AG04449 (cell line): ENCODE data around the gene SCFD2.

Experiments
- CTCF ChIA-PET: fragments of 350-600 bp; formaldehyde crosslinking; extraction: SDS; loops from one replicate; lab custom pipeline; 2021; ENCODE audit warnings: antibody characterized with exemption; lab: Yijun Ruan, JAX
- POLR2A ChIA-PET: fragments of 400-600, 350-600 bp; formaldehyde crosslinking; extraction: SDS; loops from one replicate; lab custom pipeline; 2020; ENCODE audit warnings: antibody characterized with exemption, inconsistent platforms; lab: Yijun Ruan, JAX
- DNase-seq: peaks from one replicate; pipeline ENCODE4 v3.0.0-alpha.2; 2010; ENCODE audit warnings: low read depth, low spot score
- H3K4me3 ChIP-seq: 2 replicates; pipeline ENCODE4 v1.5.1; 2011; ENCODE audit warnings: low read depth, mild to moderate bottlenecking, control low read depth, low read length
- TF ChIP-seq, protein P1 (sequence below): IDR thresholded peaks from one replicate; pipeline ENCODE4 v1.5.1; 2011; ENCODE audit warnings: mild to moderate bottlenecking, moderate library complexity, low read length, control low read depth, inconsistent platforms; ENCODE audit not compliant: insufficient read depth; ENCODE audit errors: missing control alignments

SCFD2 gene

DNA sequence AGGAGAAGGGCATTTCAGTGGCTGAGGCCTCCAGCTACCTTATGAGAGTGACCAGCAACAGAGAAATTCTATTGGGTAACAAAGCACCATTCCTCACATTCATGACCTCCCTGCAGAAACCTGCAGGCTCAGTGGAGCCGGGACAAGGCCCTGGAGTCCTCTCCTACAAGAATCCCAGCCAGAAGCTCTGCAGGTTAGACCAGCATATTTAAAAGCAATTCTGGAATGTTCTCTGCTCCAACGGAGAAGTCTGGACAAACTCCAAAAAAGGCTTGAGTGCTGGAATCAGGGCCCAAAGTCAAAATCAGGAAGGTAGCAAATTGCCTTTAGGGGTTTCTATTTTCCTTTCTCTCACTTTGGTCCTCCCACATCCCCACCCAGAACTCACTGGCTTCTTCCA, 202.9 kb downstream of the SCFD2 start:
- ChIA-PET POLR2A (no interaction called here), CTCF (interaction anchor here (1.6 kb wide), 1 partner anchor 148 kb away, joined by 5 read pairs; no protein-coding TSS in a partner anchor)
- H3K4me3 ChIP-seq = no peak overlapping the region
- TF ChIP-seq, protein P1, sequence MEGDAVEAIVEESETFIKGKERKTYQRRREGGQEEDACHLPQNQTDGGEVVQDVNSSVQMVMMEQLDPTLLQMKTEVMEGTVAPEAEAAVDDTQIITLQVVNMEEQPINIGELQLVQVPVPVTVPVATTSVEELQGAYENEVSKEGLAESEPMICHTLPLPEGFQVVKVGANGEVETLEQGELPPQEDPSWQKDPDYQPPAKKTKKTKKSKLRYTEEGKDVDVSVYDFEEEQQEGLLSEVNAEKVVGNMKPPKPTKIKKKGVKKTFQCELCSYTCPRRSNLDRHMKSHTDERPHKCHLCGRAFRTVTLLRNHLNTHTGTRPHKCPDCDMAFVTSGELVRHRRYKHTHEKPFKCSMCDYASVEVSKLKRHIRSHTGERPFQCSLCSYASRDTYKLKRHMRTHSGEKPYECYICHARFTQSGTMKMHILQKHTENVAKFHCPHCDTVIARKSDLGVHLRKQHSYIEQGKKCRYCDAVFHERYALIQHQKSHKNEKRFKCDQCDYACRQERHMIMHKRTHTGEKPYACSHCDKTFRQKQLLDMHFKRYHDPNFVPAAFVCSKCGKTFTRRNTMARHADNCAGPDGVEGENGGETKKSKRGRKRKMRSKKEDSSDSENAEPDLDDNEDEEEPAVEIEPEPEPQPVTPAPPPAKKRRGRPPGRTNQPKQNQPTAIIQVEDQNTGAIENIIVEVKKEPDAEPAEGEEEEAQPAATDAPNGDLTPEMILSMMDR = no peak
- no peak for DNase-seq

- TF ChIP-seq, protein P1 = no peak
- no peak for DNase-seq
- H3K4me3 ChIP-seq = no peak overlapping the region
- CTCF ChIA-PET = interaction anchor here (1.6 kb wide), 1 partner anchor 147 kb away, joined by 5 read pairs; no protein-coding TSS in a partner anchor
- POLR2A ChIA-PET = no interaction called here
These were observed 204.0 kb downstream of the SCFD2 start for GRCh38 chr4:53161787-53162433.

GRCh38 chr4:53161051-53161786, 204.6 kb downstream of the SCFD2 start:
- DNase-seq = no peak
- TF ChIP-seq, protein P1 = no peak
- POLR2A ChIA-PET = no interaction called here
- CTCF ChIA-PET = interaction anchor here (1.6 kb wide), 1 partner anchor 146 kb away, joined by 5 read pairs; no protein-coding TSS in a partner anchor
- H3K4me3 ChIP-seq = no peak overlapping the region

GRCh38 chr4:53156896-53157295, 209.0 kb downstream of the SCFD2 start:
- CTCF ChIA-PET = no interaction called here
- POLR2A ChIA-PET = no interaction called here
- H3K4me3 ChIP-seq = no peak overlapping the region
- TF ChIP-seq, protein P1 = no peak
- DNase-seq = no peak

- ChIA-PET CTCF (interaction anchor here (0.6 to 1.6 kb wide), 3 partner anchors 11 to 1082 kb away, joined by 3 to 4 read pairs (median 4); no protein-coding TSS in a partner anchor), POLR2A (no interaction called here)
- TF ChIP-seq, protein P1 = no peak
- H3K4me3 ChIP-seq = no peak overlapping the region
- no peak for DNase-seq
These were observed 213.4 kb downstream of the SCFD2 start for GRCh38 chr4:53152467-53152866.

DNA sequence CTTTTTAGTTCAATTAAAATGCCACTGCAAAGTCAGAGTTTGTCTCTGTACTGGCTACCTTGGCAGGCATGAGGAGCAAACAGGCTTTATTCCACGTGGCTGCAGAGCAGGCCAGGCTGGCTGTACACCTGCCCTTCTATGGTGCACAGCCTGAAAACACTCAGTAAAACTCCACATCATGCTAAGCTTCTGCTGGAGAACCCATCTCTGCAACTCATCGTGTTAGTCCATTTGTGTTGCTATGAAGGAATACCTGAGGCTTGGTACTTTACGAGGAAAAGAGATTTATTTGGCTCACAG, 214.4 kb downstream of the SCFD2 start:
- ChIA-PET POLR2A (no interaction called here), CTCF (interaction anchor here (1.6 kb wide), 1 partner anchor 1083 kb away, joined by 4 read pairs; no protein-coding TSS in a partner anchor)
- no peak overlapping the region for H3K4me3 ChIP-seq
- TF ChIP-seq, protein P1 = no peak
- DNase-seq = no peak
